Activated CD8-positive, alpha-beta T cell treated with anti-CD3 and anti-CD28 coated beads for 36 hours (primary cell): ENCODE results near the gene PARD3. TPM values are rescaled to one million over a fixed set of nuclear protein-coding genes. Genes with fewer than 3 reads are reported as not detected.

Experiments used
- ATAC-seq: fragments of 200-7000 bp; cut with Tn5 transposase; one replicate; pipeline ENCODE4 v1.10.0; 2021; ENCODE audit warnings: mild to moderate bottlenecking, moderate library complexity
- CTCF ChIA-PET: fragments of 350-600 bp; sonication (Branson Sonifier 250); formaldehyde crosslinking; loops from one replicate; lab custom pipeline; 2021; ENCODE audit warnings: antibody characterized with exemption; lab: Charles Lee
- POLR2A ChIA-PET: fragments of 350-600 bp; sonication (Branson Sonifier 250); formaldehyde crosslinking; loops from one replicate; lab custom pipeline; 2021; ENCODE audit warnings: antibody characterized with exemption; lab: Charles Lee
- DNase-seq: peaks from one replicate; pipeline ENCODE4 v3.0.0-alpha.2; 2020
- H3K27ac Mint-ChIP-seq: one replicate; pipeline ENCODE4 v1.8.0; 2021; ENCODE audit warnings: mild to moderate bottlenecking, mixed read lengths
- H3K27me3 Mint-ChIP-seq: one replicate; pipeline ENCODE4 v1.8.0; 2021; ENCODE audit warnings: mixed read lengths
- H3K36me3 Mint-ChIP-seq: one replicate; pipeline ENCODE4 v1.8.0; 2021; ENCODE audit warnings: low read depth, mixed read lengths
- H3K4me1 Mint-ChIP-seq: one replicate; pipeline ENCODE4 v1.8.0; 2021; ENCODE audit warnings: low read depth, mixed read lengths
- H3K4me3 Mint-ChIP-seq: one replicate; pipeline ENCODE4 v1.8.0; 2021; ENCODE audit warnings: mild to moderate bottlenecking, moderate library complexity, mixed read lengths
- H3K9me3 Mint-ChIP-seq: one replicate; pipeline ENCODE4 v1.8.0; 2021; ENCODE audit warnings: mixed read lengths
- intact Hi-C: fragments of 100-400 bp; cut with micrococcal nuclease; formaldehyde crosslinking; loops from one replicate; pipeline ENCODE4 v1.10.0; 2022
- total RNA-seq, 2 experiments: library from RNA; stranded (reverse); gene quantifications; one replicate each; pipeline ENCODE4 v1.2.3, GENCODE V29; 2021
- TF ChIP-seq, protein P1 (sequence below): fragments of 200-600 bp; IDR thresholded peaks from one replicate; pipeline ENCODE4 v1.8.0; 2022; ENCODE audit warnings: antibody characterized with exemption, mild to moderate bottlenecking

The PARD3 gene
- total RNA-seq, 2 experiments from 2014 or later = 1.6 to 2.0 TPM

DNA sequence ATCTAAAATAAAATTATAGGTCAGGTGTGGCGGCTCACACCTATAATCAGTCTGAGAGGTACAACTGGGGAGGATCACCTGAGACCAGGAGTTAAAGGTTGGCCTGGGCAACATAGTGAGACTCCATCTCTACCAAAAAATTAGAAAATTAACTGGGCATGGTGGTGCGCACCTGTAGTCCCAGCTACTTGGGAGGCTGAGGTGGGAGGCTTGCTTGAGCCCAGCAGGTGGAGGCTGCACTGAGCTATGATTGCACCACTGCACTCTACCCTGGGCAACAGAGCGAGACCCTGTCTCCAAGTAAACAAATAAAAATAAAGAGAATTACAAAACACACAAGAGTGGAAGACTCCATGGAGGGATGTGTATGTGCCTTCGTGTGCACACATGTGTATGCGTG lies 171.5 kb downstream of the PARD3 start:
- Mint-ChIP-seq H3K27ac (no peak overlapping the region), H3K4me1 (no peaks in the 10 kb centered on the region), H3K4me3 (no peak overlapping the region), H3K9me3 (no peaks in the 10 kb centered on the region), H3K27me3 (no peaks in the 10 kb centered on the region), H3K36me3 (no peaks in the 10 kb centered on the region)
- ChIA-PET CTCF (interaction anchor here (1.3 kb wide), 1 partner anchor 11 kb away, joined by 4 read pairs; no protein-coding TSS in a partner anchor), POLR2A (no interaction called here)
- no peak for ATAC-seq
- intact Hi-C loops = no loop called here
- TF ChIP-seq, protein P1, sequence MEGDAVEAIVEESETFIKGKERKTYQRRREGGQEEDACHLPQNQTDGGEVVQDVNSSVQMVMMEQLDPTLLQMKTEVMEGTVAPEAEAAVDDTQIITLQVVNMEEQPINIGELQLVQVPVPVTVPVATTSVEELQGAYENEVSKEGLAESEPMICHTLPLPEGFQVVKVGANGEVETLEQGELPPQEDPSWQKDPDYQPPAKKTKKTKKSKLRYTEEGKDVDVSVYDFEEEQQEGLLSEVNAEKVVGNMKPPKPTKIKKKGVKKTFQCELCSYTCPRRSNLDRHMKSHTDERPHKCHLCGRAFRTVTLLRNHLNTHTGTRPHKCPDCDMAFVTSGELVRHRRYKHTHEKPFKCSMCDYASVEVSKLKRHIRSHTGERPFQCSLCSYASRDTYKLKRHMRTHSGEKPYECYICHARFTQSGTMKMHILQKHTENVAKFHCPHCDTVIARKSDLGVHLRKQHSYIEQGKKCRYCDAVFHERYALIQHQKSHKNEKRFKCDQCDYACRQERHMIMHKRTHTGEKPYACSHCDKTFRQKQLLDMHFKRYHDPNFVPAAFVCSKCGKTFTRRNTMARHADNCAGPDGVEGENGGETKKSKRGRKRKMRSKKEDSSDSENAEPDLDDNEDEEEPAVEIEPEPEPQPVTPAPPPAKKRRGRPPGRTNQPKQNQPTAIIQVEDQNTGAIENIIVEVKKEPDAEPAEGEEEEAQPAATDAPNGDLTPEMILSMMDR = no peak
- no peak for DNase-seq

DNA sequence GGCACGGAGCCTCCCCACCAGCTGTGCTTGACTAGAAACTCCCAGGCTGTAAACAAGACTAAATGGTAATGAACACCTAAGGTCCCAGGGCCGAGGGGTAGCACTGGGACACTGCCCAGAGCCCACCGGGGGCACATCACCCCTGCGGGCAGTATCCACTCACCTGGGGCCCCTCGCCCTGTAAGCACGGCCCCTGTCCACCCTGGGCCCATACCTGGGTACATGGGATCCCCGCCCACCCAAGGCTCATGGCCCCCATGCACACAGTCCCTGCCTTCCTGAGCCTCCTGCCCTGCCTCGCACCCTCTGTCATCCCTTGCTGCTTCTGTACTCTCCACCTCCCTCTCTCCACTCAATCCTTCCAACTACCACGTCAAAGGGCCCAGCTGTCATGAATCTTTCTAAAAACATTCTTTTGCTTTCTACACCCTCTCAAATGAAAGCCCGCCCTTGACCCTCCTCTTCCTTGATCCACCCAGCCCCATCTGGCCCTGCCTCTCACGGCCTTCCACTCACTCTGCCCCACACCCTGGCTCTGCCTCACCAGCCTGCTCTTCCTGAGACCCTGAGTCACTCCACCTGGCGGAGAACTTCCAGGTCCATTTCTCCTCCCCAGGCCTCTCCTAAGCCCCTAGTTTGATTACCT lies 173.1 kb downstream of the PARD3 start:
- DNase-seq (no peak), ATAC-seq (no peak)
- no peaks in the 10 kb centered on the region for H3K9me3 Mint-ChIP-seq
- intact Hi-C loops = no loop called here
- no peak overlapping the region for H3K4me3 Mint-ChIP-seq
- POLR2A ChIA-PET = no interaction called here
- CTCF ChIA-PET = no interaction called here
- peaks cover 5% of the 10 kb centered on the region for H3K4me1 Mint-ChIP-seq
- no peaks in the 10 kb centered on the region for H3K27me3 Mint-ChIP-seq
- H3K36me3 Mint-ChIP-seq = no peaks in the 10 kb centered on the region
- TF ChIP-seq, protein P1 = no peak
- no peak overlapping the region for H3K27ac Mint-ChIP-seq

DNA sequence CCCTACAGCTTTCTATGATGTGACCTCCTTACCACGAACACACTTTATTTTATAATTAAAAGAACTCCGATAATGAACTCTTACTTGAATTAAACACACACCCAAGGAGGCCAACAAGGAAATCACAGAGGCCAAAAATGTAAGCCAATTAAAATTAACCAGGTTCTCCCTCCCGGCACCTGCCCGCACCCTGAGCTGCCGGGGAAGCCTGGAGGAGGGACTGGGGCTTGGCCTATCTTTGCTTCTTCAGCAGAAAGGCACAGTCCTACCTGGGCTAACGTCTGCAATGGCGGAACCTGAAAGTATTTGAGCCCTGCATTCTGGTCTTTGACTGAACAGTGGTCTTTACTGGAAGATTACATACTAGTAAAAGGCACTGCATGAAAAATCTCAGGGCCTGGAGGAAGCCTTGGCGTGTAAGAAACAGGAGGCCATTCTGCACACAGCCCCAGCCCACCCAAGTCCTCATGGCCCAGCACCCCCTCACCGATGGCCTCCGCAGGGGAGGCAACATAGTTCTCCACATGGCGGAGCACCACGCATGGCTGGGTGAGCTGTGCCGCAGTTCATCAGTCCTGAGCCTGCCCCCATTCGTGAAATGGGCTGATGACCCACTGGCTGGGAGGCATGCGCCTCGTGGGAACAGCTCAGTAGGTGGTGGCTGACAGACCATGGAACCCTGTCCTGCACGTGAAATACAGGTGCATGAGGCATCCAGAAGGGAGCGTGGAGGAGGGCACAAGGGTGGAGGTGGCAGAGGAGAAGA lies 173.8 kb downstream of the PARD3 start:
- H3K27ac Mint-ChIP-seq = no peak overlapping the region
- peaks cover under 1% of the 10 kb centered on the region for H3K27me3 Mint-ChIP-seq
- H3K4me1 Mint-ChIP-seq = peaks cover 5% of the 10 kb centered on the region
- H3K9me3 Mint-ChIP-seq = no peaks in the 10 kb centered on the region
- intact Hi-C loops = no loop called here
- H3K4me3 Mint-ChIP-seq = no peak overlapping the region
- ATAC-seq (no peak), DNase-seq (no peak)
- TF ChIP-seq, protein P1 = no peak
- ChIA-PET CTCF (no interaction called here), POLR2A (no interaction called here)
- H3K36me3 Mint-ChIP-seq = no peaks in the 10 kb centered on the region

DNA sequence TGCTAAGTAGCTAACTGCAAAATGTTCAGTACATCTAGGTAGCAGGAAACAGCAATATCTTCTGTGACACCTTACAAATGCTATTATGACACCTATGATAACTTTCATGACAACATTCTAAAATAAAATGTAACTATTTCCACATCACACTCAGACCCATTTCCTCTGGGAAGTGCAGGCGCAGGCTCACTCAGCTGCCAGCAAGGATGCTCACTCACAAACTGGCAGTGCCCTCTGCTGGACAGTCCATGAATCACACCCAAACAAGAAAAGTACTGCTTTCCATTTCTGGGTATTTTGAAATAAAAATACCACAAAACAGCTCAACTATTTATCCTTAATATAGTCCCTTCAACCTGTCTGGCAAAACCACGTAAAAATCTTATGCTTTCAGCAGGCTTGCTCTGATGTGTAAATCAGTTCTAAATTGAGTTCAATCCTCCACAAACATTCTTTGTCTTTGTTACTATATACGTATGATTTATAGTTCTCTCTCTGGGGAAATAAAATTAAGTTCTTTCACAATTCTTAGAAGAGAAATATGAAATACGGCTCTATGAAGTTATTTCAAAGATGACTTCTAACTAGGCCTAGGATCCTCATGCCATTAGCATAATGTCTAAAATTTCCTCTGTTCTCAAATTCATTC lies 176.6 kb downstream of the PARD3 start:
- CTCF ChIA-PET = interaction anchor here (0.7 to 3.7 kb wide), 39 partner anchors 8 to 1445 kb away, joined by 3 to 26 read pairs (median 5); partner anchors contain the start of gene NRP1
- peak; percentile 75 for ATAC-seq
- TF ChIP-seq, protein P1 = peak; percentile 95
- intact Hi-C loops = loop anchor here (5.0 kb wide), 2 partner anchors 116 to 1306 kb away; partner anchors contain the start of gene NRP1
- Mint-ChIP-seq H3K4me1 (peaks cover 5% of the 10 kb centered on the region), H3K36me3 (no peaks in the 10 kb centered on the region), H3K4me3 (no peak overlapping the region), H3K27ac (no peak overlapping the region), H3K9me3 (no peaks in the 10 kb centered on the region), H3K27me3 (peaks cover 2% of the 10 kb centered on the region)
- POLR2A ChIA-PET = no interaction called here
- DNase-seq = peak; percentile 78
